ENCODE data around the gene KSR2.

GRCh38 chr12:117603316-117604113 lies 365.3 kb downstream of the KSR2 start:
- TF ChIP-seq GATA3 (IDR thresholded peaks at IDR 0.05; ENCODE audit: low read depth, low read length) (no peak), GATA2 (IDR thresholded peaks at IDR 0.05; ENCODE audit: low read depth, low read length) (no peak)
